H1 (cell line): ENCODE results near the gene DPP3. TPM values are rescaled to one million over a fixed set of nuclear protein-coding genes. Genes with fewer than 3 reads are reported as not detected.

Experiments used
- CTCF ChIA-PET: fragments of 300-600 bp; sonication (Branson Sonifier 250); formaldehyde crosslinking; loops from one replicate; lab custom pipeline; 2021; ENCODE audit not compliant: partially characterized antibody; lab: Charles Lee
- POLR2A ChIA-PET: fragments of 300-600 bp; sonication (Branson Sonifier 250); formaldehyde crosslinking; loops from one replicate; lab custom pipeline; 2021; ENCODE audit warnings: inconsistent platforms; ENCODE audit not compliant: partially characterized antibody; lab: Charles Lee
- DNase-seq, 2 experiments: peaks; one replicate each; pipeline versions ENCODE4 v3.0.0 to v3.0.0-alpha.2; 2010 to 2022; ENCODE audit warnings: low spot score in 2 of 2, low read depth in 1 of 2, mixed read lengths in 1 of 2
- FAIRE-seq: peaks from 2 replicates; lab custom pipeline; 2011; peaks lifted over from hg19 to GRCh38; lab: Jason Lieb, UNC
- H2AFZ ChIP-seq: 2 replicates; pipeline ENCODE4 v1.8.1; 2012; ENCODE audit warnings: low read length, inconsistent platforms
- H2AK5ac ChIP-seq: 2 replicates; pipeline ENCODE4 v1.6.1; 2013; ENCODE audit warnings: low read depth, low read length
- H2BK120ac ChIP-seq: replicated peaks from 2 replicates; pipeline ENCODE3; 2013; ENCODE audit warnings: low read depth, low read length, inconsistent platforms
- H2BK12ac ChIP-seq: 2 replicates; pipeline ENCODE4 v1.6.1; 2013; ENCODE audit warnings: low read depth, low read length
- H2BK15ac ChIP-seq: 2 replicates; pipeline ENCODE4 v1.6.1; 2013; ENCODE audit warnings: low read length
- H2BK20ac ChIP-seq: 2 replicates; pipeline ENCODE4 v1.6.1; 2013; ENCODE audit warnings: low read length
- H2BK5ac ChIP-seq: 2 replicates; pipeline ENCODE4 v1.6.1; 2013; ENCODE audit warnings: low read depth, low read length
- H3K14ac ChIP-seq: 2 replicates; pipeline ENCODE4 v1.6.1; 2013; ENCODE audit warnings: inconsistent platforms; ENCODE audit not compliant: insufficient read length
- H3K18ac ChIP-seq: 2 replicates; pipeline ENCODE4 v1.6.1; 2013; ENCODE audit warnings: low read length; ENCODE audit errors: extremely low read depth
- H3K23ac ChIP-seq: 2 replicates; pipeline ENCODE4 v1.6.1; 2013; ENCODE audit warnings: inconsistent platforms; ENCODE audit not compliant: insufficient read length
- H3K23me2 ChIP-seq: 2 replicates; pipeline ENCODE4 v1.6.1; 2013; ENCODE audit warnings: low read depth, low read length
- H3K27ac ChIP-seq: 2 replicates; pipeline ENCODE4 v1.6.1; 2011; ENCODE audit warnings: low read depth, low read length, inconsistent platforms
- H3K27me3 ChIP-seq, 4 experiments: replicated peaks in 1 of 4; 1 replicate in 1 of 4; 2 replicates in 3 of 4; pipeline versions ENCODE4 v1.6.1 to v1.8.1; 2011 to 2013; ENCODE audit warnings: low read length in 3 of 4, mild to moderate bottlenecking in 3 of 4, inconsistent platforms in 2 of 4, mixed read lengths in 2 of 4, moderate library complexity in 1 of 4; ENCODE audit not compliant: control insufficient read depth in 3 of 4, insufficient read depth in 3 of 4; ENCODE audit errors: extremely low read depth in 1 of 4
- H3K36me3 ChIP-seq, 4 experiments: 2 replicates each; pipeline versions ENCODE4 v1.6.1 to v1.8.1; 2011 to 2013; ENCODE audit warnings: mild to moderate bottlenecking in 4 of 4, low read length in 3 of 4, moderate library complexity in 2 of 4, control low read depth in 1 of 4, inconsistent platforms in 1 of 4; ENCODE audit not compliant: insufficient read depth in 4 of 4, control insufficient read depth in 2 of 4
- H3K4ac ChIP-seq: replicated peaks from 2 replicates; pipeline ENCODE3; 2013; ENCODE audit warnings: low read length, low read depth, mixed read lengths, inconsistent platforms; ENCODE audit not compliant: insufficient read length
- H3K4me1 ChIP-seq, 4 experiments: replicated peaks in 1 of 4; 1 replicate in 1 of 4; 2 replicates in 3 of 4; pipeline versions ENCODE4 v1.6.1 to v1.8.1; 2011 to 2013; ENCODE audit warnings: low read length in 3 of 4, inconsistent platforms in 2 of 4, mixed read lengths in 1 of 4; ENCODE audit not compliant: insufficient read depth in 4 of 4, control insufficient read depth in 3 of 4
- H3K4me2 ChIP-seq, 2 experiments: 2 replicates each; pipeline versions ENCODE4 v1.6.1 to v1.8.1; 2011 to 2013; ENCODE audit warnings: low read depth in 2 of 2, low read length in 2 of 2, control low read depth in 1 of 2, inconsistent platforms in 1 of 2, mild to moderate bottlenecking in 1 of 2; ENCODE audit not compliant: insufficient read depth in 1 of 2
- H3K4me3 ChIP-seq, 4 experiments: fragments of 200-600, 300-600 bp in 1 of 4; sonication (generic), shearing (Covaris generic), sonication (Bioruptor Twin) in 1 of 4; 2 replicates each; pipeline versions ENCODE4 v1.5.1 to v1.8.1; 2011 to 2016; ENCODE audit warnings: low read length in 4 of 4, low read depth in 3 of 4, control low read depth in 2 of 4, inconsistent platforms in 2 of 4, mild to moderate bottlenecking in 2 of 4, mixed read lengths in 1 of 4, moderate library complexity in 1 of 4; ENCODE audit not compliant: insufficient read depth in 2 of 4; ENCODE audit errors: extremely low read depth in 1 of 4
- H3K56ac ChIP-seq: replicated peaks from 2 replicates; pipeline ENCODE3; 2013; ENCODE audit warnings: low read depth, mild to moderate bottlenecking, mixed read lengths, low read length, inconsistent platforms; ENCODE audit not compliant: insufficient read length
- H3K79me1 ChIP-seq: 2 replicates; pipeline ENCODE4 v1.6.1; 2013; ENCODE audit warnings: low read depth, low read length, control low read depth
- H3K79me2 ChIP-seq, 2 experiments: 2 replicates each; pipeline versions ENCODE4 v1.6.1 to v1.8.1; 2012 to 2013; ENCODE audit warnings: low read length in 2 of 2, mild to moderate bottlenecking in 2 of 2, inconsistent platforms in 1 of 2; ENCODE audit not compliant: insufficient read depth in 2 of 2, control insufficient read depth in 1 of 2
- H3K9ac ChIP-seq, 4 experiments: replicated peaks in 1 of 4; 1 replicate in 1 of 4; 2 replicates in 3 of 4; pipeline versions ENCODE4 v1.6.1 to v1.8.1; 2011 to 2013; ENCODE audit warnings: low read depth in 3 of 4, low read length in 3 of 4, control low read depth in 2 of 4, mild to moderate bottlenecking in 2 of 4, moderate library complexity in 2 of 4, inconsistent platforms in 1 of 4; ENCODE audit errors: extremely low read depth in 1 of 4
- H3K9me3 ChIP-seq, 2 experiments: 2 replicates each; pipeline versions ENCODE4 v1.6.1 to v1.8.1; 2012 to 2013; ENCODE audit warnings: mild to moderate bottlenecking in 2 of 2, moderate library complexity in 2 of 2, control low read depth in 1 of 2, inconsistent platforms in 1 of 2, low read depth in 1 of 2, low read length in 1 of 2, mixed read lengths in 1 of 2; ENCODE audit not compliant: insufficient read depth in 2 of 2
- H4K20me1 ChIP-seq, 2 experiments: replicated peaks in 1 of 2; 2 replicates each; pipeline versions ENCODE3 to v1.8.1; 2011 to 2013; ENCODE audit warnings: inconsistent platforms in 2 of 2, low read length in 2 of 2, mild to moderate bottlenecking in 1 of 2; ENCODE audit not compliant: insufficient read depth in 2 of 2, control insufficient read depth in 1 of 2
- H4K5ac ChIP-seq: 2 replicates; pipeline ENCODE4 v1.6.1; 2013; ENCODE audit warnings: low read length, low read depth, mixed read lengths, inconsistent platforms; ENCODE audit not compliant: insufficient read length
- H4K8ac ChIP-seq: 2 replicates; pipeline ENCODE4 v1.8.0; 2013; ENCODE audit warnings: mild to moderate bottlenecking, moderate library complexity, low read length, inconsistent platforms; ENCODE audit not compliant: insufficient read depth; ENCODE audit errors: extremely low read depth
- H4K91ac ChIP-seq: replicated peaks from 2 replicates; pipeline ENCODE3; 2013; ENCODE audit warnings: low read length, mixed read lengths, inconsistent platforms; ENCODE audit not compliant: insufficient read length
- BRCA1 ChIP-seq: IDR thresholded peaks from 2 replicates; pipeline ENCODE4 v1.6.1; 2012; ENCODE audit warnings: low read depth, low read length, improper control_type of control experiment
- CEBPB ChIP-seq: IDR thresholded peaks from 2 replicates; pipeline ENCODE4 v1.6.1; 2012; ENCODE audit warnings: low read depth, low read length
- MAFK ChIP-seq: IDR thresholded peaks from 2 replicates; pipeline ENCODE4 v1.6.1; 2012; ENCODE audit warnings: low read depth, mild to moderate bottlenecking, improper control_type of control experiment, low read length
- NANOG ChIP-seq: IDR thresholded peaks from 2 replicates; pipeline ENCODE4 v1.6.1; 2011; ENCODE audit warnings: low read length, low read depth, mild to moderate bottlenecking, inconsistent platforms; ENCODE audit not compliant: insufficient read depth, poor library complexity, severe bottlenecking
- POLR2A ChIP-seq, 2 experiments: IDR thresholded peaks; 1 replicate in 1 of 2; 2 replicates in 1 of 2; pipeline ENCODE4 v1.6.1; 2011; ENCODE audit warnings: low read depth in 2 of 2, low read length in 2 of 2, mild to moderate bottlenecking in 2 of 2; ENCODE audit errors: control extremely low read depth in 1 of 2
- RNF2 ChIP-seq: fragments of 200-900, 300-1000 bp; sonication (generic); IDR thresholded peaks from 2 replicates; pipeline ENCODE4 v1.7.1; 2016; ENCODE audit warnings: borderline replicate concordance, low read depth, mild to moderate bottlenecking, antibody characterized with exemption, low read length; ENCODE audit not compliant: poor library complexity, severe bottlenecking; ENCODE audit errors: missing control alignments
- TCF12 ChIP-seq: IDR thresholded peaks from 2 replicates; pipeline ENCODE4 v1.6.1; 2011; ENCODE audit warnings: low read depth, mild to moderate bottlenecking, low read length
- WGBS, 2 experiments: shearing (Covaris generic) in 1 of 2; methylation state at CpG; one replicate each; pipeline versions ENCODE4 v1.1.6 to v1.1.7; 2013 to 2015; ENCODE audit warnings: low lambda C conversion rate in 2 of 2, mixed read lengths in 2 of 2, inconsistent platforms in 1 of 2, low coverage in 1 of 2, missing lambda C conversion rate in 1 of 2; ENCODE audit not compliant: insufficient replicate concordance in 2 of 2, insufficient coverage in 1 of 2, insufficient read length in 1 of 2; ENCODE audit errors: extremely low coverage in 1 of 2, missing lambda C conversion rate in 1 of 2; 5-methylcytosine and 5-hydroxymethylcytosine counted together
- polyA plus RNA-seq, 7 experiments: library from polyadenylated mRNA; depleted of rRNA in 3 of 7; stranded (reverse) in 5 of 7; unstranded in 2 of 7; fragments of >200 nt in 5 of 7; fragments of 200-250 nt in 2 of 7; gene quantifications; 1 replicate in 5 of 7; 2 replicates in 1 of 7; 4 replicates in 1 of 7; pipeline versions ENCODE4 v1.2.1 to v1.2.3, GENCODE V29; 2011 to 2013; ENCODE audit warnings: missing spikeins in 2 of 7, mixed read lengths in 2 of 7
- total RNA-seq: library from RNA; stranded (reverse); fragmentation: NEBNext Ultra II Directional; extraction: Animal tissue kit (Norgen Biotek cat#: 25700); gene quantifications from 2 replicates; pipeline ENCODE4 v1.2.1, GENCODE V29; 2021

DPP3 gene
- total and polyA plus RNA-seq, 2 of the 8 experiments (the other 6 are each of a cell fraction or from before 2014, with no cell fraction given) = 75.1 to 82.7 TPM

DNA sequence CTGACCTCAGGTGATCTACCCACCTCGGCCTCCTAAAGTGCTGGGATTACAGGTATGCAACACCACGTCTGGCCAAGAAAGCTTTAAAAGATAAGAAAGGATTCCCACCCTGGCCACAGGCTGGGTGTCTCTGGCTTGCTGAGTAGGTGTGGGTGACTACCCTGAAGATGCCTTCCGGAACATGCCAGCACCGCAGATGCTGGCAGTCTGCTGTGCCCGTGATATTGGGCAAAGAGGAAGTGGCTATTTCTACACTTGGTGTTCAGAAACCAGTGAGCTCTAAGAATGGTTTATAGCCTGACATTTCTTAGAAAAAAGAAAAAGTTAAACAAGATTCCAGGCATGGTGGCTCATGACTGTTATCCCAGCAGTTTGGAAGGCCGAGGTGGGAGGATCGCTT lies 47.6 kb upstream of the DPP3 start:
- H2BK20ac ChIP-seq = no peak overlapping the region

More for the DNA sequence above, 47.6 kb upstream of the DPP3 start:
- Histone ChIP-seq H3K4me3 (no peak overlapping the region), H3K36me3 (peaks cover 9 to 23% (median 16%) of the 10 kb centered on the region in 4 experiments; a peak in 7 of 8 replicates), H3K4me2 (no peak overlapping the region), H3K18ac (no peak overlapping the region), H3K23me2 (no peaks in the 10 kb centered on the region), H4K5ac (no peak overlapping the region), H2AFZ (no peak overlapping the region), H3K79me2 (no peaks in the 10 kb centered on the region), H3K27me3 (no peaks in the 10 kb centered on the region), H4K8ac (no peak overlapping the region), H4K91ac (no peak overlapping the region), H4K20me1 (peaks cover 0 to 1% of the 10 kb centered on the region in 2 experiments), H3K79me1 (no peaks in the 10 kb centered on the region; the same call in 1 of the 2 replicates), H3K56ac (no peak overlapping the region), H2BK120ac (no peak overlapping the region), H3K9ac (no peak overlapping the region), H2AK5ac (no peak overlapping the region), H3K9me3 (no peaks in the 10 kb centered on the region), H3K27ac (no peak overlapping the region), H2BK5ac (no peak overlapping the region), H3K14ac (no peak overlapping the region), H2BK15ac (no peak overlapping the region), H3K4me1 (no peaks in the 10 kb centered on the region), H2BK12ac (no peak overlapping the region), H3K23ac (no peak overlapping the region), H3K4ac (no peak overlapping the region)
- no peak for TF ChIP-seq TCF12
- no peak for TF ChIP-seq CEBPB
- TF ChIP-seq POLR2A (IDR thresholded peaks at IDR 0.05; ENCODE audit: control extremely low read depth in 1 of 2, low read depth in 2 of 2, low read length in 2 of 2) = no peak
- no peak for TF ChIP-seq BRCA1
- no peak for TF ChIP-seq NANOG
- no peak for TF ChIP-seq RNF2
- TF ChIP-seq MAFK = no peak
- 92% methylated on average over 7 of the region's 7 CpGs; no CpG with 5 or more reads in 1 of the 2 experiments for WGBS, 2 experiments
- ChIA-PET CTCF (interaction anchor here (0.7 to 13.7 kb wide), 11 partner anchors 13 to 53 kb away, joined by 3 to 259 read pairs (median 7); partner anchors contain the start of genes DPP3, NPAS4 and PELI3), POLR2A (interaction anchor here (0.7 to 1.8 kb wide), 4 partner anchors 19 to 40 kb away, joined by 3 to 5 read pairs (median 4); no protein-coding TSS in a partner anchor)
- no peak for FAIRE-seq
- DNase-seq = no peak
